GM12878 (cell line): ENCODE data around the gene COL28A1. TPM values are rescaled to one million over a fixed set of nuclear protein-coding genes. Genes with fewer than 3 reads are reported as not detected.

Experiments used
- ATAC-seq: fragments of 200-7000 bp; cut with Tn5 transposase; 3 replicates; pipeline ENCODE4 v1.9.1; 2020; ENCODE audit warnings: mild to moderate bottlenecking, moderate library complexity
- BruUV-seq: library from RNA; stranded (reverse); fragments of 400-500 nt; replicated peaks from 2 replicates; lab custom pipeline; 2021; lab: Mats Ljungman, UMichigan
- CTCF ChIA-PET: fragments of 300-600 bp; sonication (Branson Sonifier 250); formaldehyde crosslinking; extraction: SDS; loops from one replicate; lab custom pipeline; 2021; ENCODE audit warnings: inconsistent platforms; lab: Yijun Ruan, JAX
- POLR2A ChIA-PET: fragments of 350-600 bp; formaldehyde crosslinking; extraction: SDS; loops from one replicate; lab custom pipeline; 2021; ENCODE audit warnings: inconsistent platforms; lab: Charles Lee
- RAD21 ChIA-PET: fragments of 300-600 bp; sonication (Branson Sonifier 250); formaldehyde crosslinking; loops from one replicate; lab custom pipeline; 2023; ENCODE audit warnings: antibody characterized with exemption; ENCODE audit not compliant: unreplicated experiment; lab: Charles Lee
- SMC1A ChIA-PET: fragments of 300-600 bp; sonication (Branson Sonifier 250); formaldehyde crosslinking; loops from one replicate; lab custom pipeline; 2023; ENCODE audit not compliant: unreplicated experiment, uncharacterized antibody; lab: Charles Lee
- DNase-seq: peaks from one replicate; pipeline ENCODE4 v3.0.0-alpha.2; 2011; ENCODE audit warnings: low read depth, low spot score
- FAIRE-seq: peaks from 3 replicates; lab custom pipeline; 2011; peaks lifted over from hg19 to GRCh38; lab: Jason Lieb, UNC
- H2AFZ ChIP-seq: 2 replicates; pipeline ENCODE4 v1.6.0; 2011; ENCODE audit warnings: low read depth, low read length, control low read depth; ENCODE audit not compliant: control insufficient read depth
- H3K27ac ChIP-seq: 2 replicates; pipeline ENCODE4 v1.5.1; 2011; ENCODE audit warnings: control low read depth; ENCODE audit not compliant: control insufficient read depth, insufficient read depth
- H3K27me3 ChIP-seq, 2 experiments: replicated peaks in 1 of 2; 2 replicates each; pipeline versions ENCODE4 v1.6.0 to v1.6.1; 2011; ENCODE audit warnings: low read length in 1 of 2; ENCODE audit not compliant: control insufficient read depth in 2 of 2, insufficient read depth in 2 of 2
- H3K36me3 ChIP-seq, 2 experiments: 2 replicates each; pipeline ENCODE4 v1.5.1; 2011; ENCODE audit warnings: low read length in 1 of 2; ENCODE audit not compliant: control insufficient read depth in 2 of 2, insufficient read depth in 2 of 2
- H3K4me1 ChIP-seq: 2 replicates; pipeline ENCODE4 v1.6.1; 2011; ENCODE audit warnings: mild to moderate bottlenecking, low read length, moderate library complexity, mixed read lengths; ENCODE audit not compliant: control insufficient read depth, insufficient read depth
- H3K4me2 ChIP-seq: 2 replicates; pipeline ENCODE4 v1.6.0; 2011; ENCODE audit warnings: control low read depth; ENCODE audit not compliant: control insufficient read depth, insufficient read depth
- H3K4me3 ChIP-seq: fragments of 200-600 bp; sonication (generic); 2 replicates; pipeline ENCODE4 v1.5.1; 2016
- H3K79me2 ChIP-seq: 2 replicates; pipeline ENCODE4 v1.6.0; 2011; ENCODE audit warnings: low read length; ENCODE audit not compliant: control insufficient read depth, insufficient read depth
- H3K9ac ChIP-seq: 2 replicates; pipeline ENCODE4 v1.8.0; 2011; ENCODE audit warnings: low read length, control low read depth, mixed read lengths; ENCODE audit not compliant: control insufficient read depth, insufficient read depth
- H3K9me3 ChIP-seq: replicated peaks from 3 replicates; pipeline ENCODE4 v1.5.1; 2011; ENCODE audit warnings: mild to moderate bottlenecking, low read length; ENCODE audit not compliant: control insufficient read depth, insufficient read depth
- H4K20me1 ChIP-seq: 2 replicates; pipeline ENCODE4 v1.6.0; 2011; ENCODE audit not compliant: control insufficient read depth, insufficient read depth
- BMI1 ChIP-seq: fragments of 450-650 bp; IDR thresholded peaks from 2 replicates; pipeline ENCODE4 v1.6.1; 2016; ENCODE audit warnings: mild to moderate bottlenecking, moderate library complexity, borderline replicate concordance
- CREM ChIP-seq: IDR thresholded peaks from 2 replicates; pipeline ENCODE4 v1.6.1; 2014; ENCODE audit warnings: antibody characterized with exemption, low read depth
- EGR1 ChIP-seq, 2 experiments: IDR thresholded peaks; 1 replicate in 1 of 2; 2 replicates in 1 of 2; pipeline ENCODE4 v1.6.1; 2011 to 2012; ENCODE audit warnings: low read depth in 2 of 2, low read length in 2 of 2, borderline replicate concordance in 1 of 2, mild to moderate bottlenecking in 1 of 2, moderate library complexity in 1 of 2
- FOXM1 ChIP-seq: IDR thresholded peaks from 2 replicates; pipeline ENCODE4 v1.6.1; 2012; ENCODE audit warnings: low read depth, mild to moderate bottlenecking, inconsistent platforms, low read length, moderate library complexity
- IKZF1 ChIP-seq: fragments of 450-650 bp; conservative IDR thresholded peaks from 2 replicates; pipeline ENCODE4 v1.6.1; 2017; ENCODE audit warnings: antibody characterized with exemption, mild to moderate bottlenecking
- PBX3 ChIP-seq: IDR thresholded peaks from 2 replicates; pipeline ENCODE4 v1.6.1; 2011; ENCODE audit warnings: mild to moderate bottlenecking, low read depth, low read length, moderate library complexity; ENCODE audit not compliant: insufficient replicate concordance
- PKNOX1 ChIP-seq: fragments of 450-650 bp; IDR thresholded peaks from 2 replicates; pipeline ENCODE4 v1.6.1; 2016; ENCODE audit warnings: mild to moderate bottlenecking
- POU2F2 ChIP-seq: IDR thresholded peaks from 3 replicates; pipeline ENCODE4 v1.6.1; 2011; ENCODE audit warnings: low read depth, mild to moderate bottlenecking, low read length, borderline replicate concordance
- RBBP5 ChIP-seq: fragments of 200-600 bp; sonication (generic); conservative IDR thresholded peaks from 2 replicates; pipeline ENCODE4 v1.6.1; 2016
- RFX5 ChIP-seq: IDR thresholded peaks from 2 replicates; pipeline ENCODE4 v1.6.1; 2011; ENCODE audit warnings: low read depth, low read length, improper control_type of control experiment
- in situ Hi-C: fragments of 300-500 bp; cut with MboI; formaldehyde crosslinking; loops from 9 replicates; pipeline ENCODE4 v1.14.3; 2018; ENCODE audit warnings: mixed read lengths
- intact Hi-C: fragments of 100-400 bp; cut with micrococcal nuclease; formaldehyde crosslinking; loops from one replicate; pipeline ENCODE4 v1.14.2; 2022; ENCODE audit not compliant: unreplicated experiment
- polyA plus RNA-seq, 11 experiments: library from polyadenylated mRNA; depleted of rRNA in 4 of 11; unstranded in 6 of 11; stranded (reverse) in 5 of 11; fragments of >200 nt; fragmentation: Nextera tagmentation in 4 of 11; fragmentation: Illumina TruSeq in 1 of 11; extraction: Ambion mirVana in 4 of 11; extraction: Trizol in 1 of 11; gene quantifications; 1 replicate in 1 of 11; 2 replicates in 10 of 11; pipeline versions ENCODE4 v1.2.1 to v1.2.3, GENCODE V29; 2011 to 2016; ENCODE audit warnings: inconsistent platforms in 2 of 11, missing spikeins in 2 of 11, low read depth in 1 of 11
- total RNA-seq, 4 experiments: library from RNA; depleted of rRNA in 3 of 4; stranded (reverse); fragments of >200 nt in 3 of 4; fragmentation: Illumina TruSeq in 1 of 4; extraction: Trizol in 1 of 4; gene quantifications; 2 replicates each; pipeline versions ENCODE4 v1.2.1 to v1.2.3, GENCODE V29; 2013 to 2021
- TF ChIP-seq, protein P1 (sequence below): fragments of 450-650 bp; formaldehyde crosslinking; IDR thresholded peaks from 2 replicates; pipeline ENCODE4 v1.4.0; 2022; ENCODE audit warnings: mild to moderate bottlenecking, moderate library complexity
- TF ChIP-seq, protein P2 (sequence below): fragments of 450-650 bp; IDR thresholded peaks from 2 replicates; pipeline ENCODE4 v1.6.1; 2017; ENCODE audit warnings: borderline replicate concordance
- TF ChIP-seq, protein P3 (sequence below): fragments of 450-650 bp; IDR thresholded peaks from 2 replicates; pipeline ENCODE4 v1.6.1; 2018; ENCODE audit warnings: borderline replicate concordance, mild to moderate bottlenecking; ENCODE audit not compliant: partially characterized antibody

COL28A1 gene
- total and polyA plus RNA-seq, 10 of the 15 experiments (the other 5 are each of a cell fraction or from before 2014, with no cell fraction given): 0.05 to 0.22 TPM; not detected in 8

GRCh38 chr7:7347045-7347444 lies 188.6 kb downstream of the COL28A1 start:
- no peaks in the 10 kb centered on the region for H3K4me1 ChIP-seq
- ATAC-seq (no peak), DNase-seq (no peak), FAIRE-seq (no peak)
- H3K9ac ChIP-seq: no peak overlapping the region
- no peaks in the 10 kb centered on the region for H4K20me1 ChIP-seq
- no peaks in the 10 kb centered on the region for H3K9me3 ChIP-seq
- intact Hi-C loops (no loop called here), in situ Hi-C loops (no loop called here)
- SMC1A ChIA-PET: interaction anchor here (1.0 kb wide), 2 partner anchors 146 to 244 kb away, joined by 3 read pairs; no protein-coding TSS in a partner anchor
- H3K27ac ChIP-seq: no peak overlapping the region
- CTCF ChIA-PET: interaction anchor here (0.8 to 2.1 kb wide), 3 partner anchors 17 to 165 kb away, joined by 3 to 10 read pairs (median 3); no protein-coding TSS in a partner anchor
- no peaks in the 10 kb centered on the region for H3K36me3 ChIP-seq
- H3K4me2 ChIP-seq: no peak overlapping the region
- BruUV-seq: no TSS peak
- no peak overlapping the region for H3K4me3 ChIP-seq
- POLR2A ChIA-PET: no interaction called here
- RAD21 ChIA-PET: interaction anchor here (1.6 kb wide), 1 partner anchor 164 kb away, joined by 3 read pairs; no protein-coding TSS in a partner anchor
- no peaks in the 10 kb centered on the region; a peak in 1 of 4 replicates for H3K27me3 ChIP-seq
- no peaks in the 10 kb centered on the region for H3K79me2 ChIP-seq
- no peak overlapping the region for H2AFZ ChIP-seq
- no peak for TF ChIP-seq POU2F2
- TF ChIP-seq, protein P1, sequence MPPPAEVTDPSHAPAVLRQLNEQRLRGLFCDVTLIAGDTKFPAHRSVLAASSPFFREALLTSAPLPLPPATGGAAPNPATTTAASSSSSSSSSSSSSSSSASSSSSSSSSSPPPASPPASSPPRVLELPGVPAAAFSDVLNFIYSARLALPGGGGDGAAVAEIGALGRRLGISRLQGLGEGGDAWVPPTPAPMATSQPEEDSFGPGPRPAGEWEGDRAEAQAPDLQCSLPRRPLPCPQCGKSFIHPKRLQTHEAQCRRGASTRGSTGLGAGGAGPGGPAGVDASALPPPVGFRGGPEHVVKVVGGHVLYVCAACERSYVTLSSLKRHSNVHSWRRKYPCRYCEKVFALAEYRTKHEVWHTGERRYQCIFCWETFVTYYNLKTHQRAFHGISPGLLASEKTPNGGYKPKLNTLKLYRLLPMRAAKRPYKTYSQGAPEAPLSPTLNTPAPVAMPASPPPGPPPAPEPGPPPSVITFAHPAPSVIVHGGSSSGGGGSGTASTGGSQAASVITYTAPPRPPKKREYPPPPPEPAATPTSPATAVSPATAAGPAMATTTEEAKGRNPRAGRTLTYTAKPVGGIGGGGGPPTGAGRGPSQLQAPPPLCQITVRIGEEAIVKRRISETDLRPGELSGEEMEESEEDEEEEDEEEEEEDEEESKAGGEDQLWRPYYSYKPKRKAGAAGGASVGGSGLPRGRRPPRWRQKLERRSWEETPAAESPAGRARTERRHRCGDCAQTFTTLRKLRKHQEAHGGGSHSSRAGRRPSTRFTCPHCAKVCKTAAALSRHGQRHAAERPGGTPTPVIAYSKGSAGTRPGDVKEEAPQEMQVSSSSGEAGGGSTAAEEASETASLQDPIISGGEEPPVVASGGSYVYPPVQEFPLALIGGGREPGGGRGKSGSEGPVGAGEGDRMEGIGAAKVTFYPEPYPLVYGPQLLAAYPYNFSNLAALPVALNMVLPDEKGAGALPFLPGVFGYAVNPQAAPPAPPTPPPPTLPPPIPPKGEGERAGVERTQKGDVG (CRISPR knock-in tag): no peak
- no peak for TF ChIP-seq FOXM1
- no peak for TF ChIP-seq BMI1
- TF ChIP-seq PBX3: no peak
- TF ChIP-seq, protein P2, sequence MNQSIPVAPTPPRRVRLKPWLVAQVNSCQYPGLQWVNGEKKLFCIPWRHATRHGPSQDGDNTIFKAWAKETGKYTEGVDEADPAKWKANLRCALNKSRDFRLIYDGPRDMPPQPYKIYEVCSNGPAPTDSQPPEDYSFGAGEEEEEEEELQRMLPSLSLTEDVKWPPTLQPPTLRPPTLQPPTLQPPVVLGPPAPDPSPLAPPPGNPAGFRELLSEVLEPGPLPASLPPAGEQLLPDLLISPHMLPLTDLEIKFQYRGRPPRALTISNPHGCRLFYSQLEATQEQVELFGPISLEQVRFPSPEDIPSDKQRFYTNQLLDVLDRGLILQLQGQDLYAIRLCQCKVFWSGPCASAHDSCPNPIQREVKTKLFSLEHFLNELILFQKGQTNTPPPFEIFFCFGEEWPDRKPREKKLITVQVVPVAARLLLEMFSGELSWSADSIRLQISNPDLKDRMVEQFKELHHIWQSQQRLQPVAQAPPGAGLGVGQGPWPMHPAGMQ: no peak
- TF ChIP-seq RBBP5: no peak
- TF ChIP-seq, protein P3, sequence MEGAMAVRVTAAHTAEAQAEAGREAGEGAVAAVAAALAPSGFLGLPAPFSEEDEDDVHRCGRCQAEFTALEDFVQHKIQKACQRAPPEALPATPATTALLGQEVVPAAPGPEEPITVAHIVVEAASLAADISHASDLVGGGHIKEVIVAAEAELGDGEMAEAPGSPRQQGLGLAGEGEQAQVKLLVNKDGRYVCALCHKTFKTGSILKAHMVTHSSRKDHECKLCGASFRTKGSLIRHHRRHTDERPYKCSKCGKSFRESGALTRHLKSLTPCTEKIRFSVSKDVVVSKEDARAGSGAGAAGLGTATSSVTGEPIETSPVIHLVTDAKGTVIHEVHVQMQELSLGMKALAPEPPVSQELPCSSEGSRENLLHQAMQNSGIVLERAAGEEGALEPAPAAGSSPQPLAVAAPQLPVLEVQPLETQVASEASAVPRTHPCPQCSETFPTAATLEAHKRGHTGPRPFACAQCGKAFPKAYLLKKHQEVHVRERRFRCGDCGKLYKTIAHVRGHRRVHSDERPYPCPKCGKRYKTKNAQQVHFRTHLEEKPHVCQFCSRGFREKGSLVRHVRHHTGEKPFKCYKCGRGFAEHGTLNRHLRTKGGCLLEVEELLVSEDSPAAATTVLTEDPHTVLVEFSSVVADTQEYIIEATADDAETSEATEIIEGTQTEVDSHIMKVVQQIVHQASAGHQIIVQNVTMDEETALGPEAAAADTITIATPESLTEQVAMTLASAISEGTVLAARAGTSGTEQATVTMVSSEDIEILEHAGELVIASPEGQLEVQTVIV: no peak
- TF ChIP-seq PKNOX1: no peak
- TF ChIP-seq IKZF1: no peak
- TF ChIP-seq CREM: no peak
- no peak for TF ChIP-seq EGR1 (IDR thresholded peaks at IDR 0.05; ENCODE audit: borderline replicate concordance in 1 of 2, low read depth in 2 of 2, low read length in 2 of 2)
- TF ChIP-seq RFX5: no peak
